ENCODE data around the gene PIM2.

- TF ChIP-seq POLR2AphosphoS5 (IDR thresholded peaks at IDR 0.05; ENCODE audit: borderline replicate concordance, low read depth, low read length) (no peak), EZH2 (IDR thresholded peaks at IDR 0.05) (no peak)
Observed at GRCh38 chrX:48961585-48962091, 42.8 kb upstream of the PIM2 start.
